ENCODE measurements around the gene CANT1.
"Not testable (repeated sequence)": the region's sequence is repeated elsewhere in the genome, so short reads cannot be mapped to it uniquely, and the experiment has no call there.

Gene CANT1

GRCh38 chr17:78947235-78948149, 62.1 kb downstream of the CANT1 start:
- DNase-seq (ENCODE audit: low spot score) (no peak), ATAC-seq (ENCODE audit: low read depth) (no peak)

GRCh38 chr17:78946631-78947030, 62.9 kb downstream of the CANT1 start:
- no peak overlapping the region for H3K27ac ChIP-seq (ENCODE audit: poor library complexity, severe bottlenecking)
- no peak for TF ChIP-seq CTCF (IDR thresholded peaks at IDR 0.05; ENCODE audit: poor library complexity, severe bottlenecking)
- ATAC-seq (ENCODE audit: low read depth) (no peak), DNase-seq (ENCODE audit: low spot score) (no peak)
- H3K36me3 ChIP-seq (ENCODE audit: low read depth), result no peaks in the 10 kb centered on the region
- H3K27me3 ChIP-seq (ENCODE audit: insufficient read depth, poor library complexity, severe bottlenecking), result no peaks in the 10 kb centered on the region
- no peaks in the 10 kb centered on the region for H3K4me1 ChIP-seq (ENCODE audit: insufficient read depth, poor library complexity, severe bottlenecking)
- H3K9me3 ChIP-seq (ENCODE audit: severe bottlenecking), result no peaks in the 10 kb centered on the region
- no peak overlapping the region for H3K4me3 ChIP-seq (ENCODE audit: severe bottlenecking)

More at GRCh38 chr17:78947235-78948149, 62.1 kb downstream of the CANT1 start:
- no peak overlapping the region for H3K27ac ChIP-seq (ENCODE audit: poor library complexity, severe bottlenecking)
- H3K4me3 ChIP-seq (ENCODE audit: severe bottlenecking), result no peak overlapping the region
- H3K27me3 ChIP-seq (ENCODE audit: insufficient read depth, poor library complexity, severe bottlenecking), result no peaks in the 10 kb centered on the region
- no peaks in the 10 kb centered on the region for H3K9me3 ChIP-seq (ENCODE audit: severe bottlenecking)
- no peaks in the 10 kb centered on the region for H3K36me3 ChIP-seq (ENCODE audit: low read depth)
- no peaks in the 10 kb centered on the region for H3K4me1 ChIP-seq (ENCODE audit: insufficient read depth, poor library complexity, severe bottlenecking)
- TF ChIP-seq CTCF (IDR thresholded peaks at IDR 0.05; ENCODE audit: poor library complexity, severe bottlenecking), result no peak

GRCh38 chr17:78946131-78946530, 63.4 kb downstream of the CANT1 start:
- no peak overlapping the region for H3K4me3 ChIP-seq (ENCODE audit: severe bottlenecking)
- ATAC-seq (ENCODE audit: low read depth) (no peak), DNase-seq (ENCODE audit: low spot score) (no peak)
- H3K36me3 ChIP-seq (ENCODE audit: low read depth), result no peaks in the 10 kb centered on the region
- no peak overlapping the region for H3K27ac ChIP-seq (ENCODE audit: poor library complexity, severe bottlenecking)
- H3K9me3 ChIP-seq (ENCODE audit: severe bottlenecking), result no peaks in the 10 kb centered on the region
- no peaks in the 10 kb centered on the region for H3K4me1 ChIP-seq (ENCODE audit: insufficient read depth, poor library complexity, severe bottlenecking)
- TF ChIP-seq CTCF (IDR thresholded peaks at IDR 0.05; ENCODE audit: poor library complexity, severe bottlenecking), result no peak
- no peaks in the 10 kb centered on the region for H3K27me3 ChIP-seq (ENCODE audit: insufficient read depth, poor library complexity, severe bottlenecking)

- H3K4me1 ChIP-seq (ENCODE audit: insufficient read depth, poor library complexity, severe bottlenecking); H3K9me3 ChIP-seq (ENCODE audit: severe bottlenecking); H3K4me3 ChIP-seq (ENCODE audit: severe bottlenecking); H3K27ac ChIP-seq (ENCODE audit: poor library complexity, severe bottlenecking); H3K36me3 ChIP-seq (ENCODE audit: low read depth); ATAC-seq (ENCODE audit: low read depth); DNase-seq (ENCODE audit: low spot score); H3K27me3 ChIP-seq (ENCODE audit: insufficient read depth, poor library complexity, severe bottlenecking): not testable (repeated sequence)
These were observed 64.1 kb downstream of the CANT1 start for GRCh38 chr17:78945455-78945854.

- no peak for ATAC-seq (ENCODE audit: low read depth)
- Histone ChIP-seq H3K27me3 (ENCODE audit: insufficient read depth, poor library complexity, severe bottlenecking) (no peaks in the 10 kb centered on the region), H3K4me3 (ENCODE audit: severe bottlenecking) (no peak overlapping the region), H3K27ac (ENCODE audit: poor library complexity, severe bottlenecking) (no peak overlapping the region), H3K9me3 (ENCODE audit: severe bottlenecking) (no peaks in the 10 kb centered on the region), H3K36me3 (ENCODE audit: low read depth) (no peaks in the 10 kb centered on the region), H3K4me1 (ENCODE audit: insufficient read depth, poor library complexity, severe bottlenecking) (peaks cover 3% of the 10 kb centered on the region)
- no peak for TF ChIP-seq CTCF (IDR thresholded peaks at IDR 0.05; ENCODE audit: poor library complexity, severe bottlenecking)
- no peak for DNase-seq (ENCODE audit: low spot score)
These were observed 64.6 kb downstream of the CANT1 start for GRCh38 chr17:78944956-78945355.
